Body of pancreas (tissue), 4 donors: ENCODE data around the gene SFN.

Experiments used
- CTCF ChIP-seq, 7 experiments: fragments of 450-650 bp in 4 of 7; fragments of 200-600 bp in 3 of 7; sonication (generic) in 3 of 7; IDR thresholded peaks; one replicate each; pipeline ENCODE4 v1.5.1; 2016 to 2019; ENCODE audit warnings: antibody characterized with exemption in 7 of 7
- POLR2A ChIP-seq, 3 donors: fragments of 450-650 bp; IDR thresholded peaks; one replicate each; pipeline ENCODE4 v1.6.1; 2016; ENCODE audit warnings: antibody characterized with exemption in 3 of 3, mild to moderate bottlenecking in 2 of 3

GRCh38 chr1:26907071-26907917, 44.3 kb downstream of the SFN start:
- no peak for TF ChIP-seq CTCF (IDR thresholded peaks at IDR 0.05)
- no peak for TF ChIP-seq POLR2A (IDR thresholded peaks at IDR 0.05)
